Measurements from ENCODE around the gene BCAP31.
"Not testable (repeated sequence)": the region's sequence is repeated elsewhere in the genome, so short reads cannot be mapped to it uniquely, and the experiment has no call there.

The BCAP31 gene

GRCh38 chrX:153762626-153763173 is 38.5 kb upstream of the BCAP31 start:
- DNase-seq = no peak

- DNase-seq = no peak
Measured at GRCh38 chrX:153761863-153762262, 37.7 kb upstream of the BCAP31 start.

- no peak for DNase-seq
Measured at GRCh38 chrX:153755136-153755535, 30.9 kb upstream of the BCAP31 start.

DNA sequence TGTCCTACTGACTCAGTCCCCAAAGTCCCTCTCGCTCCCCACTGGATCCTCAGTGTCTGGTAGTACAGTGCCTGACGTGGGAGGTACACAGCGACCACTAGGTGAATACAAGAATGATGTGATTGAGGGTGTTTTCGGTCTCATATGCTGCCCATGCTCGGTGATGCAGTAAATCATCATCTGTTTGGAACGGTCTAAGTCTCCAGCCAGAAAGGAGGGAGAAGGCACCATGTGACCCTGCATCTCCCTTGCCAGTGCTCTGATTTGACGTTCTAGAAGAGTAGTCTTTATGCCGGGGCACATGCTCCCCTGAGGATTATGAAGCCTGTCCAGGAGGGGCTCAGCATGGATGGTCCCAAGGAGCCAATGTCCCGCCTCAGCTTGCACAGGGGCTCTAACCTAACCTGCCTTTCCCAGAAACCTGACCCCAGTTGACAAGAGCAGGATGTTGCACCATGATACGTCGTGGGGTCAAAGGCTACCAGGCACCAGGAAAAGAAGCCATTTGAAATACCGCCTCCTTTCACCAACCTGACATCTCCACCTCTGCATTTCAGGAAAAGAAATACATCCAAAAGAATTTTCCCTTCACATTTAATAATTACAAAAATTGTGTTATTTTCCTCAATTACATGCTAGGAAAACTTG is 26.1 kb upstream of the BCAP31 start:
- no peak for DNase-seq

DNA sequence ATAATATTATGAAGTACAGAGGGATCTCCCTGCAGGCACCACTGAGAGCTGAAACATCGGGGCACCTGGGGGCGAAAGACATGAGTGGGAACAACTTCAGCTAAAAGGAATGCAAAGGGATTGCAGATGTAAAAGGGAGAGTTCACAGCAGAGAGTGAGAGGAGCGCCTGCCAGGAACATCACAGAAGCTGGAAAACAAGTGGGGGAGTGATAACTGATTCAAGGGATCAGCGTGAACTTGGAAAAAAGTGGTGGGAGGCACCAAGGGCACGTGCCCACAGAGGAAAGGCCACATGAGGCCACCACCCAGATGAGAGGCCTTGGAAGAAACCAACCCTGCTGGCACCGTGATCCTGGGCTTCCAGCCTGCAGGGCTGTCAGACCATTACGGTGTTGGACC is 24.8 kb upstream of the BCAP31 start:
- DNase-seq = not testable (repeated sequence)

DNA sequence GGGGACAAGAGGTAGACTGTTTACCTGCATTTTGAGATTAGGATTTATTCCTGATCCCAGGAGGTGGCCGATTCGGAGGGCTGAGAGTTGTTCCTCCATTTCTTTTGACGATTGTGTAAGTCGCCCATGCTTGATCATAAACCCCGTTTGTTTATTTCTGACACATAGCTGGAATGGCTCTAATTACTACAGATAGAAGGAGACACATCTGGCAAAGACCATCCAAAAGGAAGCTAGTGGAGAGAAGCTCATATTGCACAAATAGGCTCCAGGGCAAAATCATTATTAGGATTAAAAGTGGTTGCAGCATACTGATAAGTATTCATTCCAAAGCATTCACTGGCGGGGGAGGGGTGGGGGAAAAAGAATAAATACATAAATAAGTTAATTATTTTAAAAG is 22.8 kb upstream of the BCAP31 start:
- not testable (repeated sequence) for DNase-seq

DNA sequence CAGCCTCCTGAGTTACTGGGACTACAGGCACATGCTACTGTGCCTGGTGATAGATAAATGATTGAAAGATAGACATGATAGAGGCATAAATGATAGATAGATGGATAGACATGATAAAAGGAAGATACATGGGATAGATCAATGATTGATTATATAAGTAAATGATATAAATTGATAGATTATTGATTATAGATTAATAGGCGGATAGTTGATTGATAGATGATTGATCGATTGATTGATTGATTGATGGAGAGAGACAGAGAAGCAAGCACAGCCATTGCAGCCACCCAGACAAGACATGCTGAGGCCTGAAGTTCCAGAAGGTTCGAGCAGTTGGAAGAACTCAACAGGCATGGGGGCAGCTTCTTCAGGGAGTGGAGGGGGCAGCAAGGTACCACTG is 22.2 kb upstream of the BCAP31 start:
- DNase-seq = no peak

DNA sequence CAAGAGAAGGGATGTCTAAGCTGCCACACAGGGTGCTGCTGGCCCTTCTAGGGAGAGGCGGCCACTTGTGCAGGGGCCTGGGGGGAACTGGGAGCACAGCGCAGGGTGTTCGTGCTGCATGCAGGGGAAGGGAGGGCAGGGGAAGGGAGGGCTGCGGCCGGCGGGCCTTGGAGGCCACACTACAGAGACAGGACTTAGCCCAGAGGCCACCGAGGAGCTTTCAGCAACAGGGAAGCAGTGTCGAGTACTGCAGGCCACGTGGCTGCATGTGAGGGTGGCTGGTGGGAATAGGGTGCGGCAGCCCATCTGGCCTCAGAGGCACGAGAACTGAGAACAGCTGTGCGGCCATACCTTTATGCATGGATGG is 20.9 kb upstream of the BCAP31 start:
- DNase-seq = not testable (repeated sequence)

GRCh38 chrX:153744210-153745066 is 20.3 kb upstream of the BCAP31 start:
- DNase-seq = no peak

DNA sequence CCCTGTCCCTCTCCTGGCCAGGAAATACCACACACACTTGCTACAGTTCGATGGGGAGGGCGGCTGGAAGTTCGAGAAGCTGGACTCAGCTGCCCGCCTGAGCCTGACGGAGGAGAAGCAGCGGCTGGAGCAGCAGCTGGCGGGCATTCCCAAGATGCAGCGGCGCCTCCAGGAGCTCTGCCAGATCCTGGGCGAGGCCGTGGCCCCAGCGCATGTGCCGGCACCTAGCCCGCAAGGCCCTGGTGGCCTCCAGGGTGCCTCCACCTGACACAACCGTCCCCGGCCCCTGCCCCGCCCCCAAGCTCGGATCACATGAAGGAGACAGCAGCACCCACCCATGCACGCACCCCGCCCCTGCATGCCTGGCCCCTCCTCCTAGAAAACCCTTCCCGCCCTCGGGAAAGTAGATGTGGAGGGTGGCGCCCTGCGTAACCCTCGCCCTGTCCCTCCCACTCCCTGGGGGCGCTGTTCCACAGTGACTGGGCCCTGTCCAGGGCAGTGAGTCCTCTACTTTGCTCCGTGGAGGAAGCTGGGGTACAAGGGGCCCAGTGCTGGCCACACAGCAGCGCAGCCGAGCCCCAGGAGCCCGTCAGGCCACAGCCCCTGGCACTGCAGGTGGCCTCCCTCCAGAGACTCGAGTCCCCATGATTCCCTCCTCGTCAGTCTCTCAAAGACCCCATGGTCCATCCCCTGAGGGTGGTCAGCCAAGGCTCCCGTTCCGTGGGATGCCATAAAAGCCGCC is 19.5 kb upstream of the BCAP31 start:
- not testable (repeated sequence) for DNase-seq

GRCh38 chrX:153742796-153743467 is 18.7 kb upstream of the BCAP31 start:
- not testable (repeated sequence) for DNase-seq

GRCh38 chrX:153742111-153742510 is 17.9 kb upstream of the BCAP31 start:
- DNase-seq = not testable (repeated sequence)

DNA sequence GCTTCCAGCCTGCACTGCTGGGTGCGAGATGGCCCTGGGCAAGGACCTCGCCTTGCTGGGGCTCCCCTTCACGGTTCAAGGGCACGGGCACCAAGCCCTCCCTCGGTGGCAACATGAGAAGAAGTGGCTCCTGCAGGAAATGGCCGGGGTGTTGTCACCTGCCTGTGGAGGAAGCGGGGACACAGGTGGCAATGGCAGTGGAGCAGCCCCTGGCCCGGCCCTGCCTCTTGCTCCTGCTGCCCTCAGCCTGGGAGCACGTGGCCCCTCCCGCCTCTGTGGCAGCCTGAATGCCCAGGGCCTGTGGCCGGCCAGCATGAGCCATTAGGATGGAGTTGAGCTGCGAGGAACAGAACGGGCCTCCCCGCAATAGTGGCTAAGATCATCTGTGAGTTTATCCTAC is 17.3 kb upstream of the BCAP31 start:
- DNase-seq = no peak

DNA sequence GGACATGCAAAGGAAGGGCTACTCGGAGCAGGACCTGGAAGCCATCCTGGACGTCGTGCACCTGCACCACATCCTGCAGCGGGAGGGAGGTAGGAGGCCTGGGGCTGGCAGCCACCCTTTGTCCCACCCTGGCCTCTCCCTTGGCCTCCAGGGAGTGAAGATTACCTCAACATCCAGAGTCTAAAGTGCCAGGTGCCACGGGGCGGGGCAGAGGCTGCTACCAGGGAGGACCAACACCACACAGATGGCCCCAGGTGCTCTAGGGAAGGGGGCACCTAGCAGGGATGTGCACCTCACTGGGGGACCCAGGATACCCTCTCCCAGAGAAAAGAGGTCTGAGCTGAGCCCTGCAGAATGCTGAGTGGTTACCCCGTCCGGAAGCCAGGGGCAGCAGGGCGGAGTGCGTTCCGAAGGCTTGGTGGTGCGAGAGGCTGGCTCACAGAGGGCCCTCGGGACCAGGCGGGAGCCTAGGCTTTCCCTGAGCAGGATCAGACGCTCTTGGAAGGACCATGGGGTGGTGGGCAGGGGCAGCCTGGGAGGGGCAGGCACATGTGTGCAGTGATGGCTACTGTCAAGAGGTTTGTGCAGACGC is 16.5 kb upstream of the BCAP31 start:
- DNase-seq = no peak

- peak; percentile 9 for DNase-seq
Measured at GRCh38 chrX:153739754-153740486, 15.7 kb upstream of the BCAP31 start.

GRCh38 chrX:153738056-153738605 is 13.9 kb upstream of the BCAP31 start:
- no peak for DNase-seq

DNA sequence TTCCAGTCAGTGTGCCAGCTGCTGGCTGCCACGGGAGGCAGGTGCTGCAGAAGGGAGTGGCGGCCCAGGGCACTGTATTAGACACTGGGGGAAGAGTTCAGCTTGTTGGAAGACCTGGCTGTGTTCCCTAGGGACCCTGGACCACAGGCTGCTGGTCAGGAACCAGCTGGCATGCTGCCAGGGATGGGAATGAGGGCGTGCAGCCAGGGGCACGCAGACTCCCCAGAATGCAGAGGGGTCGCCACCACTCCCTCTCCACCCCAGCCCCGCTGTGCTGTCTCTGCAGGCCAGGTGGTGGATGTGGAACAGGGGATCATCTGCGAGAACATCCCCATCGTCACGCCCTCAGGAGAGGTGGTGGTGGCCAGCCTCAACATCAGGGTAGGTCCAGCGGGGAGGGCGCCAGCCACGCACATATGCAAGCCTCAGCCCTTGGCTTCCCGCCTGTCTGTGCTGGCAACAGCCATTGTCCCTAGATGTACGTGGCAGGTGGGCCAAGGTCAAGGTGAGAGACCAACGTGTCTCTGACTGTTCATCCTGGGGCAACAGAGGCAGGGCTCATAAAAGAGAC is 12.8 kb upstream of the BCAP31 start:
- no peak for DNase-seq

DNA sequence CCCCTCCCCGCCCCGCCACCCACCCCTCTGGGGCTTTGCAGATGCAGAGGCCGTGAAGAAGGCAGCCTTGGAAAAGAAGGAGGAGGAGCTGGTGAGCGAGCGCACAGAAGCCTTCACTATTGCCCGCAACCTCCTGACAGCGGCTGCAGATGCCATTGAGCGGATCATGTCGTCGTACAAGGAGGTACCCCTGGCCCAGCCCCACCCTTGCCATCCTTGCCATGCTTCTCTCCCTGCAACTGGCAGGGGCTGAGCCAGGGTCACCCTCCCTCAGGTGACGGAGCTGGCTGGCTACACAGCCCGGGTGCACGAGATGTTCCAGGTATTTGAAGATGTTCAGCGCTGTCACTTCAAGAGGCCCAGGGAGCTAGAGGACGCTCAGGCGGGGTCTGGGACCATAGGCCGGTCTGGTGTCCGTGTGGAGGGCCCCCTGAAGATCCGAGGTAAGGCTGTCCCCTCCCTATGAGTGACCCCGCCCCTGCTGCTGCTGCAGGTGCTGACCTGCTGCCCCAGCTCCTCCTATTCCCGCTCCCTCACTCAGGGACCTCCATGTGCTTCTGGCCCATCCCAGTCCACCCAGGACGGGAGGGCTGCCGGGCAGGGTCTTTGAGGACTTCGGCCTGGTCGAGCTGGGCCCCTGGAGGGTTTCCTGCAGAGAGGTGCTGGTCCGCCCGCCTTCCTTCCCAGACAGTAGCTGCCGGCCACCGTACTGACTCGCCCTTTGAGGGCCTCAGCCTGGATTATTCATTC is 12.1 kb upstream of the BCAP31 start:
- DNase-seq = no peak

- DNase-seq = peak; percentile 4
Measured at GRCh38 chrX:153735274-153735673, 11.1 kb upstream of the BCAP31 start.

GRCh38 chrX:153734871-153735270 is 10.7 kb upstream of the BCAP31 start:
- no peak for DNase-seq
